Thyroid gland (tissue), 4 donors: Measurements from ENCODE around the gene KCNIP4. TPM values are rescaled to one million over a fixed set of nuclear protein-coding genes. Genes with fewer than 3 reads are reported as not detected.

Experiments used
- DNase-seq, 2 donors: peaks; one replicate each; pipeline ENCODE4 v3.0.0-alpha.2; 2019
- H3K27ac ChIP-seq, 3 donors: fragments of 200-600 bp; sonication (generic); 1 replicate in 2 of 3; 2 replicates in 1 of 3; pipeline ENCODE4 v1.5.1; 2016 to 2019; ENCODE audit warnings: mild to moderate bottlenecking in 1 of 3, moderate library complexity in 1 of 3
- H3K27me3 ChIP-seq: fragments of 200-600 bp; sonication (generic); one replicate; pipeline ENCODE4 v1.5.1; 2019
- H3K36me3 ChIP-seq, 2 donors: fragments of 200-600 bp; sonication (generic); one replicate each; pipeline ENCODE4 v1.5.1; 2016 to 2019
- H3K4me1 ChIP-seq, 2 donors: fragments of 200-600 bp; sonication (generic); one replicate each; pipeline ENCODE4 v1.5.1; 2017 to 2019
- H3K4me3 ChIP-seq, 3 donors: fragments of 200-600 bp; sonication (generic); replicated peaks in 1 of 3; 1 replicate in 2 of 3; 2 replicates in 1 of 3; pipeline ENCODE4 v1.5.1; 2016; ENCODE audit warnings: mild to moderate bottlenecking in 1 of 3
- H3K9me3 ChIP-seq: fragments of 200-600 bp; sonication (generic); one replicate; pipeline ENCODE4 v1.5.1; 2017
- CTCF ChIP-seq, 6 experiments: fragments of 200-600 bp in 3 of 6; fragments of 450-650 bp in 3 of 6; sonication (generic) in 3 of 6; IDR thresholded peaks; one replicate each; pipeline ENCODE4 v1.5.1; 2016 to 2019; ENCODE audit warnings: antibody characterized with exemption in 6 of 6, mild to moderate bottlenecking in 2 of 6, inconsistent platforms in 1 of 6, moderate library complexity in 1 of 6
- POLR2A ChIP-seq, 2 donors: fragments of 450-650 bp; IDR thresholded peaks; one replicate each; pipeline ENCODE4 v1.6.1; 2017; ENCODE audit warnings: antibody characterized with exemption in 2 of 2, mild to moderate bottlenecking in 2 of 2, moderate library complexity in 1 of 2
- WGBS, 2 donors: methylation state at CpG; one replicate each; pipeline ENCODE4 v1.1.5; 2017; 5-methylcytosine and 5-hydroxymethylcytosine counted together
- intact Hi-C: fragments of 100-400 bp; cut with DNase I; formaldehyde crosslinking; loops from one replicate; pipeline ENCODE4 v1.15.1; 2023
- total RNA-seq, 4 donors: library from RNA; depleted of rRNA; stranded (reverse); fragments of >200 nt; gene quantifications; one replicate each; pipeline ENCODE4 v1.2.3, GENCODE V29; 2016

KCNIP4 gene
- total RNA-seq, 4 donors from 2014 or later: 2.0 to 6.6 (median 4.4) TPM

DNA sequence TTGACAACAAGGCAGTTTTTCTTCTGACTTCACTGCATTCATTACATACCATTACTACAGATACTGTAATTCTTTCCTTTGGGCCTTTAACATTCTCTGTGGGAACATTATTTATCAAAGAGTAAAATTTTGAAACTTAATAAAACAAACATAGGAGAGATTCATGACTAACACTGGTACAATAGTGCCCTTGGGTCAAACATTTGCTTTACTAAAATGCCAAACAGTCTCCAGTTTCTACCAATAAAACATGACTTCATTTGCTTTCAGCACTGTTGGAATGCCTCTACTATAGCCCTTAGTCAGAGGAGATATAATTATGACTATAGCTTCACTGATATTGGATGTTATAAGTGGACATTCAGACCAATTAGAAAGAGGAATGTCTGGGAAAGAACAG, 766.9 kb downstream of the KCNIP4 start:
- Histone ChIP-seq H3K9me3 (no peaks in the 10 kb centered on the region), H3K27ac (no peak overlapping the region), H3K4me3 (no peak overlapping the region), H3K27me3 (no peaks in the 10 kb centered on the region), H3K4me1 (no peaks in the 10 kb centered on the region), H3K36me3 (no peaks in the 10 kb centered on the region)
- intact Hi-C loops: no loop called here
- TF ChIP-seq POLR2A (IDR thresholded peaks at IDR 0.05) (no peak), CTCF (IDR thresholded peaks at IDR 0.05) (no peak)
- no peak for DNase-seq

DNA sequence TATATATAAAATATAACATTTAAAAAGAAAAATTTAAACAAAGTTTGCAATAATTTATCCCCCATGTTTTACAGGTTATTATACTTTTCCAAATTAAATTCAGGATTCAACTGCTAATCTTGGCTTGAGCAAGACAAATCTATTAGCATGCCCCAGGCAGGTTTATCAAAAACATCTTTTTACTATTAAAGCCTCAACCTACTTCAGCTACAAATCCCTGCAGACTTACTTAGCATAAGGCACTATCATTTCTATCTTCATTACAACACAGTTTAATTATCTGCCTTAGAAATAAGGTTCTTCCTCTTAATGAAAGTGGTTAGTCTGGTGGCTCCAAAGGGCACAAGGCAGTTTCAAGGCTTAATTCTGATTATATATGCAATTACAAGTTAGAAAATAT, 770.7 kb downstream of the KCNIP4 start:
- no peaks in the 10 kb centered on the region for H3K36me3 ChIP-seq
- H3K9me3 ChIP-seq: no peaks in the 10 kb centered on the region
- no peaks in the 10 kb centered on the region for H3K4me1 ChIP-seq
- H3K27ac ChIP-seq: no peak overlapping the region
- H3K4me3 ChIP-seq: no peak overlapping the region
- no peaks in the 10 kb centered on the region for H3K27me3 ChIP-seq
- intact Hi-C loops: no loop called here
- TF ChIP-seq POLR2A (IDR thresholded peaks at IDR 0.05) (no peak), CTCF (IDR thresholded peaks at IDR 0.05) (no peak)
- DNase-seq: no peak

- WGBS, 2 donors: 53 to 54% methylated on average over 1 of the region's 1 CpG
- Histone ChIP-seq H3K4me3 (no peak overlapping the region), H3K27ac (no peak overlapping the region), H3K9me3 (no peaks in the 10 kb centered on the region), H3K36me3 (no peaks in the 10 kb centered on the region), H3K27me3 (no peaks in the 10 kb centered on the region), H3K4me1 (no peaks in the 10 kb centered on the region)
- TF ChIP-seq POLR2A (IDR thresholded peaks at IDR 0.05): no peak
- no peak for TF ChIP-seq CTCF (IDR thresholded peaks at IDR 0.05)
- intact Hi-C loops: no loop called here
- DNase-seq: no peak
Observed at GRCh38 chr4:21177092-21177491, 771.5 kb downstream of the KCNIP4 start.

DNA sequence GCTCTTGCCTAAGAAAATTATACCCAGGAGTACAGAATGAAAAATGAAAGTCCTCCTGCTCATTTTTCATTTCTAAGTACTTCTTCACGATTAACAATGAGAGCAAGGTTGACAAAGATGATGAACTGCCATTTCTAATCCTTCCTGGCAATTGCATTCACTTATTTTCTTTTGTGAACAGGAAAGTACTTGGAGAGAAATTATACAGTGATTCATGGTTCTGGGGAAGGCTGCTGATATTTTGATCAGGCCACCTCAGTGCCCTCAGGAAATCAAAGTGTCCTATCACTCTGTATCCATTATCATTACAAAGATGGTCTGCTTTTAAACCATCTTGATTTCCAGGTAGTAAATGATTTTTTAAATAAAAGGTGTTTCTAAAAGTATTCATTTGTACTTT, 780.9 kb downstream of the KCNIP4 start:
- Histone ChIP-seq H3K27me3 (no peaks in the 10 kb centered on the region), H3K9me3 (no peaks in the 10 kb centered on the region), H3K4me1 (no peaks in the 10 kb centered on the region), H3K4me3 (no peak overlapping the region), H3K27ac (no peak overlapping the region), H3K36me3 (no peaks in the 10 kb centered on the region)
- 63 to 73% methylated on average over 1 of the region's 1 CpG for WGBS, 2 donors
- intact Hi-C loops: no loop called here
- TF ChIP-seq CTCF (IDR thresholded peaks at IDR 0.05) (no peak), POLR2A (IDR thresholded peaks at IDR 0.05) (no peak)
- no peak for DNase-seq

DNA sequence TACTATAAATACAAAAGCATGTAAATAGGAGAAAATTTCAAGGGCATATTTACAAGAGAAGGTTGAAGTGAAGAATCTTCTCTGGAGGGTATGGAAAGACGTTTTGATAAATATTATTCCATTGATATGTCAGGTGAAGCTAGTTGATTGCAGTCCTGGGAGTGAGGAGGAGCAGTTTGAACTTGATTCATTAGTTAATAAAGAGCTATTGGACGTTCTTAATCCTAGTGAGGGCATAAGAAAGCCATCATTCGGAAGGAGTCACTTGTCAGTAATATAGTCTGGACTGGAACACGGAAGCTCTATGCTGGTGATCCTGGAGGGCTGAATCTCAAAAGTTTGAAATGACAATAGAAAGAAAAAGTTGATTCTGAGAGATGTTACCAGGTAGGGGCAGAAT, 793.2 kb downstream of the KCNIP4 start:
- Histone ChIP-seq H3K4me3 (no peak overlapping the region), H3K27me3 (no peaks in the 10 kb centered on the region), H3K27ac (no peak overlapping the region), H3K36me3 (no peaks in the 10 kb centered on the region), H3K4me1 (no peaks in the 10 kb centered on the region), H3K9me3 (no peaks in the 10 kb centered on the region)
- 72 to 73% methylated on average over 4 of the region's 4 CpGs for WGBS, 2 donors
- no peak for DNase-seq
- intact Hi-C loops: no loop called here
- TF ChIP-seq POLR2A (IDR thresholded peaks at IDR 0.05) (no peak), CTCF (IDR thresholded peaks at IDR 0.05) (no peak)
